DMS79 treated with DMSO at 0.1 percent for 48 hours (cell line): ENCODE measurements around the gene ROBO1.
"Not testable (repeated sequence)": the region's sequence is repeated elsewhere in the genome, so short reads cannot be mapped to it uniquely, and the experiment has no call there.

ENCODE experiments used
- DNase-seq: peaks from one replicate; lab custom pipeline; 2025; lab: John Stamatoyannopoulos, UW

The ROBO1 gene

GRCh38 chr3:79306934-79307570 is 460.7 kb downstream of the ROBO1 start:
- no peak for DNase-seq

GRCh38 chr3:79299949-79300635 is 467.7 kb downstream of the ROBO1 start:
- not testable (repeated sequence) for DNase-seq

- DNase-seq = no peak
These were observed 470.4 kb downstream of the ROBO1 start for GRCh38 chr3:79297245-79297960.

- DNase-seq = no peak
These were observed 480.9 kb downstream of the ROBO1 start for GRCh38 chr3:79286882-79287281.

GRCh38 chr3:79285871-79286270 is 481.9 kb downstream of the ROBO1 start:
- DNase-seq = no peak

- no peak for DNase-seq
These were observed 482.4 kb downstream of the ROBO1 start for GRCh38 chr3:79285380-79285779.

- no peak for DNase-seq
These were observed 483.0 kb downstream of the ROBO1 start for GRCh38 chr3:79284781-79285180.

- DNase-seq = no peak
These were observed 489.1 kb downstream of the ROBO1 start for GRCh38 chr3:79278681-79279080.

- no peak for DNase-seq
These were observed 499.4 kb downstream of the ROBO1 start for GRCh38 chr3:79268422-79268821.

- DNase-seq = no peak
These were observed 502.9 kb downstream of the ROBO1 start for GRCh38 chr3:79264892-79265291.

- no peak for DNase-seq
These were observed 504.4 kb downstream of the ROBO1 start for GRCh38 chr3:79263423-79263822.

- DNase-seq = no peak
These were observed 509.3 kb downstream of the ROBO1 start for GRCh38 chr3:79258479-79258878.

GRCh38 chr3:79257791-79258190 is 510.0 kb downstream of the ROBO1 start:
- DNase-seq = no peak

GRCh38 chr3:79255702-79256101 is 512.1 kb downstream of the ROBO1 start:
- no peak for DNase-seq

GRCh38 chr3:79255292-79255691 is 512.5 kb downstream of the ROBO1 start:
- no peak for DNase-seq

- no peak for DNase-seq
These were observed 514.1 kb downstream of the ROBO1 start for GRCh38 chr3:79253704-79254103.

GRCh38 chr3:79253271-79253670 is 514.5 kb downstream of the ROBO1 start:
- no peak for DNase-seq

GRCh38 chr3:79250746-79251145 is 517.1 kb downstream of the ROBO1 start:
- DNase-seq = no peak

GRCh38 chr3:79249701-79250100 is 518.1 kb downstream of the ROBO1 start:
- DNase-seq = no peak

GRCh38 chr3:79247725-79248043 is 520.1 kb downstream of the ROBO1 start:
- DNase-seq = no peak

- DNase-seq = no peak
These were observed 520.7 kb downstream of the ROBO1 start for GRCh38 chr3:79246875-79247724.
